Body of pancreas (tissue), 4 donors: ENCODE results near the gene DOK6. TPM values are rescaled to one million over a fixed set of nuclear protein-coding genes. Genes with fewer than 3 reads are reported as not detected.

ENCODE experiments used
- ATAC-seq: fragments of 150-250 bp; one replicate; pipeline ENCODE4 v1.9.1; 2016
- DNase-seq, 4 donors: peaks; one replicate each; pipeline ENCODE4 v3.0.0-alpha.2; 2019
- H3K27ac ChIP-seq, 4 donors: fragments of 200-600 bp; sonication (generic); 1 replicate in 3 of 4; 2 replicates in 1 of 4; pipeline versions ENCODE4 v1.5.1 to v1.6.1; 2016 to 2019; ENCODE audit warnings: mild to moderate bottlenecking in 1 of 4, mixed read lengths in 1 of 4, moderate library complexity in 1 of 4
- H3K27me3 ChIP-seq, 2 donors: fragments of 200-600 bp; sonication (generic); one replicate each; pipeline ENCODE4 v1.6.0; 2016; ENCODE audit warnings: mild to moderate bottlenecking in 1 of 2
- H3K36me3 ChIP-seq, 2 donors: fragments of 200-600 bp; sonication (generic); replicated peaks in 1 of 2; 2 replicates each; pipeline ENCODE4 v1.5.1; 2016; ENCODE audit warnings: low read depth in 2 of 2; ENCODE audit not compliant: insufficient read depth in 1 of 2
- H3K4me1 ChIP-seq: fragments of 200-600 bp; sonication (generic); one replicate; pipeline ENCODE4 v1.6.0; 2016
- H3K4me3 ChIP-seq, 2 donors: fragments of 200-600 bp; sonication (generic); 1 replicate in 1 of 2; 2 replicates in 1 of 2; pipeline ENCODE4 v1.5.1; 2016 to 2019
- H3K9me3 ChIP-seq, 3 donors: fragments of 200-600 bp; sonication (generic); 1 replicate in 2 of 3; 2 replicates in 1 of 3; pipeline ENCODE4 v1.5.1; 2016
- POLR2A ChIP-seq, 3 donors: fragments of 450-650 bp; IDR thresholded peaks; one replicate each; pipeline ENCODE4 v1.6.1; 2016; ENCODE audit warnings: antibody characterized with exemption in 3 of 3, mild to moderate bottlenecking in 2 of 3
- whole genome bisulfite sequencing, 2 donors: methylation state at CpG; one replicate each; pipeline ENCODE4 v1.1.5; 2017; 5-methylcytosine and 5-hydroxymethylcytosine counted together
- intact Hi-C: fragments of 100-400 bp; cut with DNase I; formaldehyde crosslinking; loops from one replicate; pipeline ENCODE4 v1.15.1; 2023
- total RNA-seq, 2 donors: library from RNA; depleted of rRNA; stranded (reverse); fragments of >200 nt; gene quantifications; one replicate each; pipeline ENCODE4 v1.1.0, GENCODE V29; 2016
- TF ChIP-seq, protein P1 (sequence below), 7 experiments: fragments of 450-650 bp in 4 of 7; fragments of 200-600 bp in 3 of 7; sonication (generic) in 3 of 7; IDR thresholded peaks; one replicate each; pipeline ENCODE4 v1.5.1; 2016 to 2019; ENCODE audit warnings: antibody characterized with exemption in 7 of 7

The DOK6 gene
- total RNA-seq, 2 donors from 2014 or later: under 0.01 to 0.66 TPM

DNA sequence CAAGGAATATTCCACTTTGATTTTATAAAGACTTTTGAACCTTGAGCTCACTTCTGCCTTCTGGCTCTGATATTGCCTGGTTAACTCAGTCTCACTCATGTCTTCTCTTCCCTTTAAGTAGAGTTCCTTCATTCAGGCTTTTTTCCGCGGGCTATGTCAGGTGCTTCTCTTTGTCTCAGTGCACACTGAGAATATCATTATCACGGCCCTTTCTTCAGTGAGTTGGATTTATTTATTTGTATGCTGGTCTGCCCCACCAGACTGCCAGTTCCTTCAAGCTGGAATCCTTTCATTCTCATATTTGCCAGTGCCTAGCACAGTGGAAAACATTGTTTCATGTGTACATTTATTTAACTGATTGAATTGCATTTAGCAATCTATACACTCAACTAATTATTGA is 136.5 kb downstream of the DOK6 start:
- Histone ChIP-seq H3K27ac (no peak overlapping the region), H3K9me3 (no peaks in the 10 kb centered on the region), H3K4me1 (no peaks in the 10 kb centered on the region), H3K4me3 (no peak overlapping the region), H3K27me3 (no peaks in the 10 kb centered on the region), H3K36me3 (no peaks in the 10 kb centered on the region)
- 86 to 90% methylated on average over 3 of the region's 3 CpGs for WGBS, 2 donors
- DNase-seq (no peak), ATAC-seq (no peak)
- intact Hi-C loops: no loop called here
- TF ChIP-seq, protein P1, sequence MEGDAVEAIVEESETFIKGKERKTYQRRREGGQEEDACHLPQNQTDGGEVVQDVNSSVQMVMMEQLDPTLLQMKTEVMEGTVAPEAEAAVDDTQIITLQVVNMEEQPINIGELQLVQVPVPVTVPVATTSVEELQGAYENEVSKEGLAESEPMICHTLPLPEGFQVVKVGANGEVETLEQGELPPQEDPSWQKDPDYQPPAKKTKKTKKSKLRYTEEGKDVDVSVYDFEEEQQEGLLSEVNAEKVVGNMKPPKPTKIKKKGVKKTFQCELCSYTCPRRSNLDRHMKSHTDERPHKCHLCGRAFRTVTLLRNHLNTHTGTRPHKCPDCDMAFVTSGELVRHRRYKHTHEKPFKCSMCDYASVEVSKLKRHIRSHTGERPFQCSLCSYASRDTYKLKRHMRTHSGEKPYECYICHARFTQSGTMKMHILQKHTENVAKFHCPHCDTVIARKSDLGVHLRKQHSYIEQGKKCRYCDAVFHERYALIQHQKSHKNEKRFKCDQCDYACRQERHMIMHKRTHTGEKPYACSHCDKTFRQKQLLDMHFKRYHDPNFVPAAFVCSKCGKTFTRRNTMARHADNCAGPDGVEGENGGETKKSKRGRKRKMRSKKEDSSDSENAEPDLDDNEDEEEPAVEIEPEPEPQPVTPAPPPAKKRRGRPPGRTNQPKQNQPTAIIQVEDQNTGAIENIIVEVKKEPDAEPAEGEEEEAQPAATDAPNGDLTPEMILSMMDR (IDR thresholded peaks at IDR 0.05): no peak
- TF ChIP-seq POLR2A (IDR thresholded peaks at IDR 0.05): no peak

DNA sequence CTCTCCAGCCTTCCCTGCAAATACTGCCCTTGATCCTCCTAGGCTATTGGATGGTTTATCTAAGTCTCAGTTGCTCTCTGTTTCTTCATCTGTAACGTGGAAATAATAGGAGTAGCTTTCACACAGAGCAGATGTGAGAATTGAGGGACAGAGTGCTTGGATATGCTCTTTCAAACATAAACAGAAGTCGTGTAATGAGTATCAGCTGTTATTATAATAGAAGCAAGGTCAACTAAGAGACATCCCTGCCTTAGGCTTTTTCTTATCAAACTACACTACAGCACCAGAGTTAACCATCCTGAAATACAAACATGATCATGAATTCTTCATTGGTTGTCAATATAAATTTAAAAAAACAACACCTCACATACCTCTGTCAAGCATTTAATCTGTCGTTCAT is 138.2 kb downstream of the DOK6 start:
- no peaks in the 10 kb centered on the region for H3K36me3 ChIP-seq
- TF ChIP-seq POLR2A (IDR thresholded peaks at IDR 0.05): no peak
- TF ChIP-seq, protein P1 (IDR thresholded peaks at IDR 0.05): no peak
- ATAC-seq (no peak), DNase-seq (no peak)
- WGBS, 2 donors: 53 to 55% methylated on average over 3 of the region's 3 CpGs
- H3K4me3 ChIP-seq: no peak overlapping the region
- H3K4me1 ChIP-seq: no peaks in the 10 kb centered on the region
- no peak overlapping the region for H3K27ac ChIP-seq
- intact Hi-C loops: no loop called here
- no peaks in the 10 kb centered on the region for H3K9me3 ChIP-seq
- H3K27me3 ChIP-seq: no peaks in the 10 kb centered on the region

DNA sequence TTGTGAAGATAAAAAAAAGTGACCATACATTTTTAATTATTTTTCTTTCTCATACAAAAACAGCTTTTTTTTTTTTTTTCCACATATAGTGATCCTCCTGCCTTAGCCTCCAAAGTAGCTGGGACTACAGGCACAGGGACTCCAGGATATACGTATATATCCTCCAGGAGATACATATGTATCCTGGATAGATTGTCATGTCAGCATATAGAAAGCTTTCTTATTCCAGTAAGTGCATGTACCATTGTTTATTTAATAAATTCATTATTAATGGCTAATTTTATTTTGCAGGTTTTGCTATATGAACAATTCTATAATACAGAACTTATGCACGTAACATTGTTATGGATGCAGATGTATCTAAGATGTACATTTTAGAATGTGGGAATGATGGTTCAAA is 138.7 kb downstream of the DOK6 start:
- ATAC-seq (no peak), DNase-seq (no peak)
- H3K4me3 ChIP-seq: no peak overlapping the region
- 88 to 89% methylated on average over 2 of the region's 2 CpGs for WGBS, 2 donors
- intact Hi-C loops: no loop called here
- no peaks in the 10 kb centered on the region for H3K36me3 ChIP-seq
- TF ChIP-seq, protein P1 (IDR thresholded peaks at IDR 0.05): no peak
- no peak for TF ChIP-seq POLR2A (IDR thresholded peaks at IDR 0.05)
- no peaks in the 10 kb centered on the region for H3K9me3 ChIP-seq
- H3K4me1 ChIP-seq: no peaks in the 10 kb centered on the region
- no peaks in the 10 kb centered on the region for H3K27me3 ChIP-seq
- H3K27ac ChIP-seq: no peak overlapping the region

DNA sequence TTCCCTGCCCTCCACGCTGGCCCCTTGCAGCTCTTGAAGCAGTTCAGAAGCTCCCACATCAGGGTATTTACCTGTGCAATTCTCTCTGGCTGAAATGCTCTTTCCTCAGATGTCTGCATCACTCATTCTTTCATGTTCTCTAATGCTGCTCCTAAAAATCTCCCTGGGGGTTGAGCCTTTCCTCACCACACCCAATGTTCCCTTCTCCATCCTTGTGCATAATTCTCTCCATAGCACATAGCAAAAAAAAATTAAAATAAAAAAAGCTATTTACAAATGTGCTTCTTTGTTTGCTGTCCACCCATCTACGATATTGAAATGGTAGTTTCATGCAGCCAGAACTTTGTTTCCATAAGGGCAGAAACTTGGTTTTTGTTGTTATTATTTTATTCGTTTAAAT is 155.5 kb downstream of the DOK6 start:
- no peaks in the 10 kb centered on the region for H3K9me3 ChIP-seq
- intact Hi-C loops: no loop called here
- TF ChIP-seq POLR2A (IDR thresholded peaks at IDR 0.05): no peak
- TF ChIP-seq, protein P1 (IDR thresholded peaks at IDR 0.05): no peak
- H3K36me3 ChIP-seq: no peaks in the 10 kb centered on the region
- H3K4me3 ChIP-seq: no peak overlapping the region
- H3K4me1 ChIP-seq: no peaks in the 10 kb centered on the region
- DNase-seq: no peak
- no peak for ATAC-seq
- no peak overlapping the region for H3K27ac ChIP-seq
- 48 to 49% methylated on average over 3 of the region's 3 CpGs for WGBS, 2 donors
- H3K27me3 ChIP-seq: no peaks in the 10 kb centered on the region

DNA sequence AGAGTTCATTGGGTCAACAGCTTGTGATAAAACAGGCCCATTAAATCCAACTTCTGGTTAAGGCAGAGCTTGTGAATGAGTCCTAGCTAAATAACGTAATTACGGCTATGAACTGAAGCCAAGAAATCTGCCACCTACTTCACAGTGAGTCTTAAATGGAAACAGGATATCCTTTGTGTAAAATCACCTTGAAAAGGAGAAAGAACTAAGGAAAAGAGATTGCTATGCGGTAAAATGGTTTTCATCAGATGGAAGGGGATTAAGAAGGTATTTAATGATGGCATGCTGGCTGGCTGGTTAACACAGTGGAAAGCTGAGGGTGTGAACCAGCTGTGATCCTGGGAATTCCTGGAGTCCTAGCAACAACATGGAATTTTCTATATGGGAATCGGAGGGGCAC is 156.6 kb downstream of the DOK6 start:
- 42 to 54% methylated on average over 4 of the region's 4 CpGs for WGBS, 2 donors
- H3K27ac ChIP-seq: no peak overlapping the region
- TF ChIP-seq POLR2A (IDR thresholded peaks at IDR 0.05): no peak
- TF ChIP-seq, protein P1 (IDR thresholded peaks at IDR 0.05): no peak
- no peaks in the 10 kb centered on the region for H3K27me3 ChIP-seq
- H3K4me1 ChIP-seq: no peaks in the 10 kb centered on the region
- no peak overlapping the region for H3K4me3 ChIP-seq
- no peaks in the 10 kb centered on the region for H3K36me3 ChIP-seq
- H3K9me3 ChIP-seq: no peaks in the 10 kb centered on the region
- ATAC-seq: no peak
- intact Hi-C loops: no loop called here
- no peak for DNase-seq
